MM.1S (cell line): Measurements from ENCODE around the gene PALM2AKAP2.

Experiments used
- DNase-seq: peaks from one replicate; pipeline ENCODE4 v3.0.0-alpha.2; 2015
- H2AFZ ChIP-seq: fragments of 300-600 bp; sonication (generic); 2 replicates; pipeline ENCODE4 v1.6.0; 2016; ENCODE audit warnings: antibody characterized with exemption, low read length
- H3F3A ChIP-seq: fragments of 300-600 bp; sonication (generic); 2 replicates; pipeline ENCODE4 v1.6.1; 2016; ENCODE audit warnings: mild to moderate bottlenecking, antibody characterized with exemption, low read length, moderate library complexity, mixed read lengths; ENCODE audit not compliant: insufficient read depth
- H3K27ac ChIP-seq: fragments of 300-600 bp; sonication (generic); 2 replicates; pipeline ENCODE4 v1.5.1; 2016; ENCODE audit warnings: mild to moderate bottlenecking, low read length
- H3K27me3 ChIP-seq: fragments of 300-600 bp; sonication (generic); replicated peaks from 2 replicates; pipeline ENCODE4 v1.6.0; 2016; ENCODE audit warnings: low read length; ENCODE audit not compliant: insufficient read depth
- H3K36me3 ChIP-seq: fragments of 300-600 bp; sonication (generic); replicated peaks from 2 replicates; pipeline ENCODE4 v1.6.1; 2016; ENCODE audit warnings: mild to moderate bottlenecking, low read length, mixed read lengths; ENCODE audit not compliant: insufficient read depth
- H3K4me1 ChIP-seq: fragments of 300-600 bp; sonication (generic); 2 replicates; pipeline ENCODE4 v1.6.1; 2016; ENCODE audit warnings: low read length, mixed read lengths
- H3K4me2 ChIP-seq: fragments of 300-600 bp; sonication (generic); 2 replicates; pipeline ENCODE4 v1.6.0; 2016; ENCODE audit warnings: low read depth, low read length
- H3K4me3 ChIP-seq: fragments of 300-600 bp; sonication (generic); 2 replicates; pipeline ENCODE4 v1.5.1; 2016; ENCODE audit warnings: low read length, mixed read lengths
- H3K79me2 ChIP-seq: fragments of 300-600 bp; sonication (generic); 2 replicates; pipeline ENCODE4 v1.6.1; 2016; ENCODE audit warnings: mixed run types, low read length, mixed read lengths
- H3K9ac ChIP-seq: fragments of 300-600 bp; sonication (generic); 2 replicates; pipeline ENCODE4 v1.6.1; 2016; ENCODE audit warnings: low read length, mixed read lengths
- H3K9me2 ChIP-seq: fragments of 300-600 bp; sonication (generic); replicated peaks from 2 replicates; pipeline ENCODE4 v1.6.1; 2016; ENCODE audit warnings: mild to moderate bottlenecking, low read length, mixed read lengths; ENCODE audit not compliant: insufficient read depth
- H3K9me3 ChIP-seq: fragments of 300-600 bp; sonication (generic); replicated peaks from 2 replicates; pipeline ENCODE4 v1.6.1; 2016; ENCODE audit warnings: mild to moderate bottlenecking, low read length, mixed read lengths; ENCODE audit not compliant: insufficient read depth
- H4K20me1 ChIP-seq: fragments of 300-600 bp; sonication (generic); 2 replicates; pipeline ENCODE4 v1.6.1; 2016; ENCODE audit warnings: mild to moderate bottlenecking, low read length, moderate library complexity, mixed read lengths; ENCODE audit not compliant: insufficient read depth
- EZH2 ChIP-seq: fragments of 300-600 bp; sonication (generic); optimal IDR thresholded peaks from 2 replicates; pipeline ENCODE3; 2017; ENCODE audit warnings: low read depth, mild to moderate bottlenecking, antibody characterized with exemption, low read length, mixed read lengths
- EZH2phosphoT487 ChIP-seq: fragments of 300-600 bp; sonication (generic); IDR thresholded peaks from 2 replicates; pipeline ENCODE4 v1.6.1; 2018; ENCODE audit warnings: antibody characterized with exemption, low read length
- TF ChIP-seq, protein P1 (sequence below): fragments of 300-600 bp; sonication (generic); IDR thresholded peaks from 2 replicates; pipeline ENCODE4 v1.5.1; 2016; ENCODE audit warnings: antibody characterized with exemption, low read length, mixed read lengths

Gene PALM2AKAP2

DNA sequence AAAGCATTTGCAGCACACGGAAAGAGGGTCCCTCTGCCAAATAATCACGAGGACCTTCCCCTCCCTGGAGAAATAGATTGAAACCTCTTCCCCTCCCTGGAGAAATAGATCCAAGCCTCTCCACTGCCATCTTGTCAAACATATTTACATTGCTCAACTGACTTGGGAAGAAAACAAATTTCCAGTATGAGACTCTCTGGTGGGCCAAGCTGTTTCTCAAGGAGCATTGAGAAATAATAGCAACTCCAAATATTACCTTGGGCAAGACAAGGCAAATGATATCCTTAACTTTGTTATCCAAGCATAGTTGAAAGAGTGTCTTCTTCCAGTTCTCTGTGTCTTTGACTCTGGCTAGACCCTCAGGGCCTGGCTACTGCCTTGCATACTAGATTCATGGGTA lies 45.2 kb upstream of the PALM2AKAP2 start:
- H3K9me3 ChIP-seq = no peaks in the 10 kb centered on the region
- no peak overlapping the region for H3K27ac ChIP-seq
- no peak overlapping the region for H2AFZ ChIP-seq
- no peak overlapping the region for H3K9ac ChIP-seq
- H3K79me2 ChIP-seq = no peaks in the 10 kb centered on the region
- H3K4me1 ChIP-seq = peaks cover 9% of the 10 kb centered on the region; the same call in 1 of the 2 replicates
- H3K4me3 ChIP-seq = no peak overlapping the region
- no peaks in the 10 kb centered on the region for H3K9me2 ChIP-seq
- no peaks in the 10 kb centered on the region for H3F3A ChIP-seq
- H3K4me2 ChIP-seq = no peak overlapping the region
- no peaks in the 10 kb centered on the region for H3K27me3 ChIP-seq
- TF ChIP-seq, protein P1, sequence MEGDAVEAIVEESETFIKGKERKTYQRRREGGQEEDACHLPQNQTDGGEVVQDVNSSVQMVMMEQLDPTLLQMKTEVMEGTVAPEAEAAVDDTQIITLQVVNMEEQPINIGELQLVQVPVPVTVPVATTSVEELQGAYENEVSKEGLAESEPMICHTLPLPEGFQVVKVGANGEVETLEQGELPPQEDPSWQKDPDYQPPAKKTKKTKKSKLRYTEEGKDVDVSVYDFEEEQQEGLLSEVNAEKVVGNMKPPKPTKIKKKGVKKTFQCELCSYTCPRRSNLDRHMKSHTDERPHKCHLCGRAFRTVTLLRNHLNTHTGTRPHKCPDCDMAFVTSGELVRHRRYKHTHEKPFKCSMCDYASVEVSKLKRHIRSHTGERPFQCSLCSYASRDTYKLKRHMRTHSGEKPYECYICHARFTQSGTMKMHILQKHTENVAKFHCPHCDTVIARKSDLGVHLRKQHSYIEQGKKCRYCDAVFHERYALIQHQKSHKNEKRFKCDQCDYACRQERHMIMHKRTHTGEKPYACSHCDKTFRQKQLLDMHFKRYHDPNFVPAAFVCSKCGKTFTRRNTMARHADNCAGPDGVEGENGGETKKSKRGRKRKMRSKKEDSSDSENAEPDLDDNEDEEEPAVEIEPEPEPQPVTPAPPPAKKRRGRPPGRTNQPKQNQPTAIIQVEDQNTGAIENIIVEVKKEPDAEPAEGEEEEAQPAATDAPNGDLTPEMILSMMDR = no peak
- TF ChIP-seq EZH2 (no peak), EZH2phosphoT487 (no peak)
- H3K36me3 ChIP-seq = no peaks in the 10 kb centered on the region
- no peak for DNase-seq
- no peaks in the 10 kb centered on the region for H4K20me1 ChIP-seq

DNA sequence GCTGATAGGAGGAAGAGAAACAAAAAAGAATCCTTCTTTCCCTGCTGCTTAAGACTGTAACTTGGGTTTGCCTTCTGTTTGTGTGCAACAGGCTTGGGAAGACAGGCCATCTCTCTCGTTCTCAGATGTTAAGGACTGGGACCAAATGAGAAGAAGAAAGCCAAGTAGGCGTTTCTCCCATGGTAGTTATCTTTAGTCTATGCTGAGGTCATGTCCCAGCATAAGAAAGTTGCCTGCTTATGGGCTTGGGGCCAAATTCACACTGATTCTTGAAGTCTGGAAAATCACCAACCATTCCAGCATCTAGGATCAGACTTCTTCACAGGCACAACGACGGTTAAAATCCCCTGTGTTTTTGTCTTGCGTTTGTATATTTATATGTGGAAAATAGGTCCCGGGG lies 44.2 kb upstream of the PALM2AKAP2 start:
- Histone ChIP-seq H3K27me3 (no peaks in the 10 kb centered on the region), H4K20me1 (no peaks in the 10 kb centered on the region)
- TF ChIP-seq EZH2phosphoT487 = no peak
- no peak for TF ChIP-seq EZH2
- TF ChIP-seq, protein P1 = no peak

DNA sequence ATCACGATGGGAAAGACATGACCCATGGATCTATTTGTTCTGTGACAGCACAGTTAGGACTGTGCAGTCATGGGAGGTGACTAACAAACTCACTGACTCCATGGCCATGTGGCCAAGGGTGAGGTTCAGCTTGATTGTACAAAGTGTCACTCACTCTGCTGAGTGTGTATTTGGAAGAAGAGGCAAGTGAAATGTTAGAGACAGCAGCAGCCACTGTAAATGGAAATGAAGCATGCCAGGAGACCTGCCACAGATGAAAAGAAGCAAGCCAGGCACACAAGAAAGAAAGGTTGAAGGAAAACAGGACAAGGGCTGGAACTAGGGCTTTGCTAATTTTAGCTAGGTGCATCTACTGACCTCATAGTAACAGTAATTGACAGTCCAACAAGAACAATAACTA lies 42.7 kb upstream of the PALM2AKAP2 start:
- TF ChIP-seq EZH2phosphoT487 = no peak
- TF ChIP-seq EZH2 = no peak
- TF ChIP-seq, protein P1 = no peak
- Histone ChIP-seq H3K36me3 (no peaks in the 10 kb centered on the region), H3K27me3 (no peaks in the 10 kb centered on the region), H4K20me1 (no peaks in the 10 kb centered on the region), H3K4me2 (no peak overlapping the region), H3K9me3 (no peaks in the 10 kb centered on the region), H3K9ac (no peak overlapping the region), H2AFZ (no peak overlapping the region), H3K27ac (no peak overlapping the region), H3K4me1 (peaks cover 9% of the 10 kb centered on the region; the same call in 1 of the 2 replicates), H3F3A (no peaks in the 10 kb centered on the region), H3K9me2 (no peaks in the 10 kb centered on the region), H3K4me3 (no peak overlapping the region), H3K79me2 (no peaks in the 10 kb centered on the region)
- no peak for DNase-seq

More for the DNA sequence above, 44.2 kb upstream of the PALM2AKAP2 start:
- Histone ChIP-seq H3K4me2 (no peak overlapping the region), H3K9me3 (no peaks in the 10 kb centered on the region), H3K79me2 (no peaks in the 10 kb centered on the region), H3K4me3 (no peak overlapping the region), H3K9ac (no peak overlapping the region), H3K36me3 (no peaks in the 10 kb centered on the region), H3K4me1 (peaks cover 9% of the 10 kb centered on the region; the same call in 1 of the 2 replicates), H3F3A (no peaks in the 10 kb centered on the region), H2AFZ (no peak overlapping the region), H3K9me2 (no peaks in the 10 kb centered on the region), H3K27ac (no peak overlapping the region)
- DNase-seq = no peak
